Endothelial cell of umbilical vein (primary cell): Measurements from ENCODE around the gene MEGF11. TPM values are rescaled to one million over a fixed set of nuclear protein-coding genes. Genes with fewer than 3 reads are reported as not detected.

Source experiments
- BruUV-seq: library from RNA; stranded (reverse); fragments of 400-500 nt; replicated peaks from 2 replicates; lab custom pipeline; 2021; lab: Mats Ljungman, UMichigan
- CTCF ChIA-PET: fragments of 300-600, 350-600 bp; sonication (Branson Sonifier 250); formaldehyde crosslinking; loops from one replicate; lab custom pipeline; 2021; ENCODE audit warnings: antibody characterized with exemption, inconsistent platforms; lab: Charles Lee
- POLR2A ChIA-PET: fragments of 300-600, 350-600 bp; sonication (Branson Sonifier 250); formaldehyde crosslinking; loops from one replicate; lab custom pipeline; 2021; ENCODE audit warnings: antibody characterized with exemption, inconsistent platforms; lab: Charles Lee
- DNase-seq: peaks from one replicate; pipeline ENCODE4 v3.0.0-alpha.2; 2011; ENCODE audit warnings: low read depth, low spot score
- FAIRE-seq: peaks from 2 replicates; lab custom pipeline; 2011; peaks lifted over from hg19 to GRCh38; lab: Jason Lieb, UNC
- H2AFZ ChIP-seq: 2 replicates; pipeline ENCODE4 v1.6.0; 2012; ENCODE audit warnings: low read depth, low read length, control low read depth, inconsistent platforms
- H3K27ac ChIP-seq: 2 replicates; pipeline ENCODE4 v1.5.1; 2011; ENCODE audit warnings: low read depth, mild to moderate bottlenecking, control low read depth, low read length, moderate library complexity; ENCODE audit not compliant: insufficient read depth
- H3K27me3 ChIP-seq, 2 experiments: 2 replicates each; pipeline versions ENCODE4 v1.6.0 to v1.6.1; 2011; ENCODE audit warnings: low read length in 2 of 2, mixed read lengths in 1 of 2; ENCODE audit not compliant: control insufficient read depth in 2 of 2, insufficient read depth in 2 of 2
- H3K36me3 ChIP-seq, 2 experiments: 2 replicates in 1 of 2; 3 replicates in 1 of 2; pipeline ENCODE4 v1.5.1; 2011; ENCODE audit warnings: low read length in 2 of 2, mild to moderate bottlenecking in 1 of 2, moderate library complexity in 1 of 2; ENCODE audit not compliant: control insufficient read depth in 2 of 2, insufficient read depth in 2 of 2; ENCODE audit errors: extremely low read depth in 1 of 2
- H3K4me1 ChIP-seq: 3 replicates; pipeline ENCODE4 v1.5.1; 2011; ENCODE audit warnings: mild to moderate bottlenecking, low read length; ENCODE audit not compliant: control insufficient read depth, insufficient read depth; ENCODE audit errors: extremely low read depth
- H3K4me2 ChIP-seq: 2 replicates; pipeline ENCODE4 v1.6.1; 2011; ENCODE audit warnings: low read length, control low read depth, mixed read lengths; ENCODE audit not compliant: insufficient read depth
- H3K4me3 ChIP-seq, 3 experiments: fragments of 200-600 bp in 1 of 3; sonication (generic), shearing (Covaris generic) in 1 of 3; replicated peaks in 1 of 3; 2 replicates each; pipeline ENCODE4 v1.5.1; 2011 to 2016; ENCODE audit warnings: control low read depth in 3 of 3, low read length in 3 of 3, mild to moderate bottlenecking in 2 of 3, inconsistent platforms in 1 of 3, low read depth in 1 of 3, moderate library complexity in 1 of 3; ENCODE audit not compliant: insufficient read depth in 1 of 3
- H3K79me2 ChIP-seq: 2 replicates; pipeline ENCODE4 v1.6.0; 2012; ENCODE audit warnings: low read length, inconsistent platforms; ENCODE audit not compliant: control insufficient read depth, insufficient read depth
- H3K9ac ChIP-seq: replicated peaks from 2 replicates; pipeline ENCODE3; 2011; ENCODE audit warnings: low read length, control low read depth; ENCODE audit not compliant: insufficient read depth; ENCODE audit errors: extremely low read depth
- H3K9me1 ChIP-seq: replicated peaks from 3 replicates; pipeline ENCODE4 v1.6.0; 2011; ENCODE audit warnings: mild to moderate bottlenecking, low read length; ENCODE audit not compliant: control insufficient read depth, insufficient read depth; ENCODE audit errors: extremely low read depth
- H3K9me3 ChIP-seq: replicated peaks from 2 replicates; pipeline ENCODE4 v1.5.1; 2012; ENCODE audit warnings: low read length, inconsistent platforms; ENCODE audit not compliant: control insufficient read depth, insufficient read depth
- H4K20me1 ChIP-seq: replicated peaks from 2 replicates; pipeline ENCODE3; 2011; ENCODE audit warnings: mild to moderate bottlenecking, low read length; ENCODE audit not compliant: control insufficient read depth, insufficient read depth; ENCODE audit errors: extremely low read depth
- CTCF ChIP-seq, 2 donors: IDR thresholded peaks; 1 replicate in 1 of 2; 2 replicates in 1 of 2; pipeline ENCODE4 v1.5.1; 2011; ENCODE audit warnings: low read length in 2 of 2, mild to moderate bottlenecking in 2 of 2, moderate library complexity in 2 of 2, control low read depth in 1 of 2, inconsistent platforms in 1 of 2, low read depth in 1 of 2; ENCODE audit not compliant: insufficient read depth in 1 of 2; ENCODE audit errors: extremely low read depth in 1 of 2
- EZH2 ChIP-seq: IDR thresholded peaks from 2 replicates; pipeline ENCODE4 v1.6.1; 2012; ENCODE audit warnings: borderline replicate concordance, low read depth, mild to moderate bottlenecking, moderate library complexity, low read length, inconsistent platforms; ENCODE audit not compliant: severe bottlenecking
- FOS ChIP-seq: IDR thresholded peaks from 2 replicates; pipeline ENCODE4 v1.6.1; 2011; ENCODE audit warnings: mild to moderate bottlenecking, low read length, moderate library complexity, borderline replicate concordance; ENCODE audit not compliant: insufficient read depth
- GATA2 ChIP-seq: IDR thresholded peaks from 2 replicates; pipeline ENCODE4 v1.7.0; 2011; ENCODE audit warnings: low read depth, mild to moderate bottlenecking, moderate library complexity, mixed read lengths, low read length; ENCODE audit not compliant: insufficient read length, insufficient read depth
- JUN ChIP-seq: IDR thresholded peaks from 2 replicates; pipeline ENCODE4 v1.6.1; 2011; ENCODE audit warnings: borderline replicate concordance, low read depth; ENCODE audit not compliant: insufficient read length, insufficient read depth
- MAX ChIP-seq: IDR thresholded peaks from 2 replicates; pipeline ENCODE4 v1.6.1; 2011; ENCODE audit not compliant: insufficient read depth, insufficient read length
- MYC ChIP-seq: IDR thresholded peaks from one replicate; pipeline ENCODE4 v1.6.1; 2011; ENCODE audit warnings: mild to moderate bottlenecking, low read depth, low read length
- POLR2A ChIP-seq: IDR thresholded peaks from 2 replicates; pipeline ENCODE4 v1.6.1; 2012; ENCODE audit warnings: low read depth, mild to moderate bottlenecking, control low read depth, low read length
- POLR2AphosphoS5 ChIP-seq: IDR thresholded peaks from 2 replicates; pipeline ENCODE4 v1.6.1; 2012; ENCODE audit warnings: low read depth, mild to moderate bottlenecking, control low read depth, low read length, moderate library complexity; ENCODE audit not compliant: insufficient read depth
- dilution Hi-C: fragments of 300-500 bp; cut with MboI; formaldehyde crosslinking; loops from one replicate; pipeline ENCODE4 v1.15.0; 2019; ENCODE audit warnings: low sequenced_read_pairs; ENCODE audit not compliant: extremely low pct_ligation_motif_present
- intact Hi-C: fragments of 100-400 bp; cut with micrococcal nuclease; formaldehyde crosslinking; loops from one replicate; pipeline ENCODE4 v1.10.0; 2022
- polyA plus RNA-seq, 4 experiments: library from polyadenylated mRNA; depleted of rRNA in 3 of 4; stranded (reverse) in 3 of 4; unstranded in 1 of 4; fragments of >200 nt; gene quantifications; 2 replicates each; pipeline versions ENCODE4 v1.2.1 to v1.2.3, GENCODE V29; 2011 to 2012; ENCODE audit warnings: missing spikeins in 1 of 4
- total RNA-seq: library from RNA; stranded (reverse); gene quantifications from 2 replicates; pipeline ENCODE4 v1.2.3, GENCODE V29; 2021

Gene MEGF11
- total and polyA plus RNA-seq, 2 donors (not counting 3 experiments of a cell fraction or from before 2014, with no cell fraction given) = not detected

GRCh38 chr15:66030650-66031049 is 222.9 kb downstream of the MEGF11 start:
- H3K27me3 ChIP-seq = peaks cover 4% of the 10 kb centered on the region in 2 experiments
- no peak overlapping the region for H3K27ac ChIP-seq
- dilution Hi-C loops = no loop called here
- no peak overlapping the region for H3K4me3 ChIP-seq
- no peaks in the 10 kb centered on the region for H3K79me2 ChIP-seq
- H3K9me3 ChIP-seq = no peaks in the 10 kb centered on the region
- no peaks in the 10 kb centered on the region for H3K9me1 ChIP-seq
- H3K4me2 ChIP-seq = no peak overlapping the region
- TF ChIP-seq POLR2A = no peak
- TF ChIP-seq FOS = no peak
- no peak for TF ChIP-seq POLR2AphosphoS5
- no peak for TF ChIP-seq JUN
- TF ChIP-seq CTCF (IDR thresholded peaks at IDR 0.05; ENCODE audit: extremely low read depth in 1 of 2, insufficient read depth in 1 of 2, low read depth in 1 of 2, low read length in 2 of 2) = no peak
- no peak for TF ChIP-seq GATA2
- TF ChIP-seq EZH2 = no peak
- TF ChIP-seq MYC = no peak
- no peak for TF ChIP-seq MAX
- no peak for DNase-seq
- H3K36me3 ChIP-seq = no peaks in the 10 kb centered on the region
- no peak overlapping the region for H3K9ac ChIP-seq
- H2AFZ ChIP-seq = no peak overlapping the region
- CTCF ChIA-PET = no interaction called here
- no peak for FAIRE-seq
- BruUV-seq = no TSS peak
- intact Hi-C loops = no loop called here
- H4K20me1 ChIP-seq = no peaks in the 10 kb centered on the region
- POLR2A ChIA-PET = no interaction called here
- H3K4me1 ChIP-seq = no peaks in the 10 kb centered on the region
